ENCODE results near the gene MAP3K4.

The MAP3K4 gene

DNA sequence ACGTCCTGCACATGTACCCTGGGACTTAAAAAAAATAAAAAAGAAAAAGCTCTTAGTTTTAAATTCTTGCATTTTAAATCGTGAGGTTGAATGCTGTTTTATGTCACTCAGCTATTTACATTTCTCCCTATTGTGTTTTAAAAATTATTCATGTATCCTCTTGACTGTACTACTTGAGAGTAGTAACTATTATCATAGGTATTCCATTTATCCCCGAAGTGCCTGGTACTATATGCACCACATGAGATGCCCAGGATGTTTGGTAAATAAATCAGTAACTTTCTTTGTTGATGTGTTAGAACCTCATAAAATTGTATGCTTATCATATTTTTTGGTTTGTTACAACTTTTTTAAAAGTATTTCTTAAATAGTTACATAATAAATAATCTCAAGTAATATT, 18.4 kb downstream of the MAP3K4 start:
- DNase-seq: no peak

DNA sequence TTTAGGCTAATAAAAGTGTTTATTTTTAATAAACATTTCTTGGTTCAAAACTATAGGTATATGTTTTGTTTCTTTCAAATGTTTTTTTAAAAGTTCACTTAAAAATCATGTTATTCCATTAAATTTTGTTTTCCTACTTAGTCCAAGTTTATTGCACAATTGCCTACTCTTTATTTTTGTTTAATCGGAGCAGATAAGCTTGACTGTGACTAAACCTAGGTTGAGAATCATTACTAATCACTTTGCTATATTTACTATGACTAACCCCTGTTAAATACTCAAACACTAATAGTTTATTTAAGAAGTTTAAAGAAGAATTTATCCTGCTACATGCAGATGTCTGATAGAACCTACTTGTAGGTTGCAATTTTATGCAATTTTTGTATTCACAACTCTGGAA, 18.8 kb downstream of the MAP3K4 start:
- DNase-seq: no peak

DNA sequence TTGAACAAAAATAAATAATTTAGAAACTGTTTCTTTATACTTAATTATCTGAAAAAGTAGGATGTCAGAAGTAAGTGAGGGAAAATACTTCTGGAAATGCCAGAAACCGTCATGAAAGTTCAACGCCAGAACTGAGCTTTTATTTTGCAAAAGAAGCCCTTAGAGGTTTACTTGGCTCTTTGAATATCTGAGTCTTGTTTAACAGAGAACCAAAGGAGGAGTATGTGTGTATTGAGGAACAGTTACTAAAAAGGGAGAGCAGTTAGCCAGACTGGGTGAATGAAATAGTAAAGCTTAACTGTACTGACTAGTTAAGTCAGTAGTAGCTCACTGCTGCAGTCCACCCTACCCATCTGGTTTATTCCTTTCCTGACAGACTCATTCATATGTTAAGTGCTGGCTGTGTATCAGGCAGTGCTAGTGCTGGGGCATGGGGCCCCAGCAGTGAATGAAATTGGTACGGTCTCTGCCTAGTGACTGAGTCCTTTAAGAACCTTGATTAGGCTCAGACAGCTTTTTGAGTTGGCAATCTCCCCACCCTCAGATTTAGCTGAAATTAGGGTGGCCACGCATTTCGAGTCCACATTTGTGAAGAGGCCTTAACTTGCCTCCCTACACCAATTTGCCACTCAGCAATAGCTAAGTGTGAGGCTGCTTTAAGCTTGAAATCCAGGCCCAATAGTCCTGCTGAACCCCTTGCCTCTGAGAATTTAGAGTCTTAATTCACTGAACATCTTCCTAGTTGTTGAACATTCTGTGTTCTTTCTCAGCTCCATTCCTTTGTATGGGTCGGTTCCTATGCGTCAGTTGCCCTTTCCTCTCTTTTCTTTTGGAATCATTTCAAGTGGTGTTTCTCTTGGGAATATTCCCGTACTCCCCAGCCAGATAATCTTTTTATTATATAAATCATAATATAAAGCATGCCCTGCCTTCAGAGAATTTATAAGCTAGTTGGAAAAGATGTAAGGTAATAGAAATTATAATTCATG, 20.2 kb downstream of the MAP3K4 start:
- DNase-seq: no peak

DNA sequence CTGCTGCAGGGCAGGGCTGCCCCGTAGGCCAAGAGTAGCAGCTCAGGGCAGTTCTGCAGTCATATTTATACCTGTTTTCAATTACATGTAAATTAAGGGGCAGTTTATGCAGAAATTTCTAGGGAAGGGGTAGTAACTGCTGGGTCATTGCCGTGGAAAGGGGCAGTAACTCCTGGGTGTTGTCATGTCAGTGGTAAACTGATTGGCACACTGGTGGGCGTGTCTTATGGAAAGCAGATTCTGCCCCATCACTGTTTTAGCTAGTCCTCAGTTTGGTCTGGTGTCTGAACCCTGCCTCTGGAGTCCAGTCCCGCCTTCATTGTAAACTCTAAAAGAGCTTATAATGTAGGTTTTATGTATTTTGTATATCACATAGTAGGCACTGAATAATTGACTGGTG, 22.1 kb downstream of the MAP3K4 start:
- DNase-seq: no peak

DNA sequence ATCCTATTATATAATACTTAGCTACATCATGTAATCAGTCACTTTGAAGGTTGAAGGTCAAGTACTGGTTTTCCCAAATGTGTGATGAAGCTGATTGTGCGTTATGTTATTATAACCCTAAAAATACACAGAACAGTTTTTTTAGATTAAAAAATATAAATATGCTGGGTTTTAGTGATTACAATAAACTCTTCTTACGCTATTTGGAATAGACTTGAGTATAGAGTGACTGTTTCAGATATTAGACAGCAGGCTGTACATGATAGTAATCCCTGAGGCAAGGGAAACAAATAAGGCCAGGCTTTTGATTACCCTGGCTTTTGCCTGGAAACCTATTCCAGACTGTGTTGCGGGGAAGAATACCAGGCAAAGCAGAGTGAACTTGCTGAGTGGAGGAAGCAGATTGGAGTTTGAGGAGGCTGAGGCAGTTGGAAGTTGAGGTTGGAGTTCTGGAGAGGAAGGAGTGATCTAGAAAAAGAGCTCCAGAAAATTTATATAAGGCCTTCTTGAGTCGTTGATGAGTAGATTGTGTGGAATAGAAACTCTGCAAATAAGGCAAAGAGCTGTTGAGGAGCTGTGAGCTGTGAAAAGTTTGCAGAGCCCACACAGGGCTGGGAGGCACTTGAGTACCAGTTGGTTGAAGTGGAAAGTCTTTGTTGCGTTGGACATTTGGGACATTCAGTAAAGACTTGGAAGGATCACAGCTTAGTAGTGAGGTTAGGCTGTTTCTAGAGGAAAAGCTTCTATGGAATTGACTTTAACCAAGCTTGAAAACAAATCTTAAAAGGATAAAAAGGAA, 26.4 kb downstream of the MAP3K4 start:
- DNase-seq: no peak

DNA sequence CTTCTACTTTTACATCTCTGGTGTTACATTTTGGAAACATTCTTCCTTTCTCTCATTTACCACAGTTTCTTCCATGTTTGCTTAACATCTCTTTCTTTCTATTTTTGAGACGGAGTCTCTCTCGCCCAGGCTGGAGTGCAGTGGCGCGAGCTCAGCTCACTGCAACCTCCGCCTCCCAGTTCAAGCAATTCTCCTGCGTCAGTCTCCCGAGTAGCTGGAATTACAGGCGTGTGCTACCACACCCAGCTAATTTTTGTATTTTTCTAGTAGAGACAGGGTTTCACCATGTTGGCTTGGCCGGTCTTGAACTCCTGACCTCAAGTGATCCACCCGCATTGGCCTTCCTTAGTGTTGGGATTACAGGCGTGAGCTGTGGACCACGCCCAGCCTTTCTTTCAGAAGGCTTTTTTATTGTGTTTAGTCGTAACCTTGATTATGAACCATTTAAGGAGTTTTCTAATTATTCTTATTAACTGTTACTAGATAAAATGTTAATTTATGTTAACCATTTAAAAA, 27.8 kb downstream of the MAP3K4 start:
- DNase-seq: no peak

DNA sequence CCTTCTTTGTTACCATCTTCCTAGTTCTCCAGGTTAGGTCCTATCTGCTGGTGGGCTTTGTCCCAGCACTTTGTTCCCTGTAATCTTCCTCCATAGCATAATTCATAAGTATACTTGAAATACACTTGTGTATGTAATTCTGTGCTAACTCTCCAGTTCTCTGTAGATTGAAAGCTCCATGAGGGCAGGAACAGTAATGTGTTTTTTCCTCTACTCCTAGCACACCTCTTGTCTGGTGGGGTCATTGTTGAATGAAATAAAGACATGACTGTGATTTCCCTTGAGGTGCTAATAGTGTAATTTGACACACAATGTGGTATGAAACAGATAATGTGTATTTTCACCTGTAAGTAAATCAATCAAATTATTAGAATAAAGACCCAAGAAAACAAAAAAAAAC, 30.0 kb downstream of the MAP3K4 start:
- no peak for DNase-seq

DNA sequence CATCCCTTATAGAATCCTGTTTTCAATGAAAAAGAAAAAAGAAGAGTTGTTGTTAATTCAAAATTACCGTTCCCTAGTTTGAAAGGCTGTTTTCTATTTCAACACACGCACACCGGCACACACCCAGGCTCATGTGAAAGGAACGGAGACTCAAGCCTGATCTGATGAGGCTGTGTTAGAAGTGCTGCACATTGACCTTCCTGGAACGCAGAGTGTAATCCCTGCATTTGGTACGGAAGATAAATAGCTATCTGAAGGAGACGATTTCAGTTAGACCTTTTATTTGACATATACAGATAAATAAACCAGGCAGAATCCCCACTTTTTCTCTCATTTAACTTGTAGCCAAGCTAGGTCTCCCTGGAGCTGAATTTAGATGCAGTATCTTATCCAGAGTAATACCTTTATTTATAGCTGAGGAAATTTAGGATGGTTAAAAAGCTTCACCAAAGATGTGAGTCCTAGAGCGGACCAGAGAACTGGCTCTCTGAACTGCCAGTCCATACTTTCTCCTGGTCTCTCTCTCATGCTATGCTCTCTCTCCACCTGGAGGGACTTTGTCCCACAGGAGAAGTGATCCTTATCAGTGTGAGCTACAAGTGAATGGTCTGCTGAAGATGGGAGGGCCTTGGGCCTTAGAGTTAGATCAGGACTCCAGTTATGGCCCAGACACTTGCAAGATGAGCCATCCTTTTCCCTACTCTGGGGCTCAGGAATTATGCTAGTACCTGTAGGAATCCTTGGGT, 30.6 kb downstream of the MAP3K4 start:
- no peak for DNase-seq

DNA sequence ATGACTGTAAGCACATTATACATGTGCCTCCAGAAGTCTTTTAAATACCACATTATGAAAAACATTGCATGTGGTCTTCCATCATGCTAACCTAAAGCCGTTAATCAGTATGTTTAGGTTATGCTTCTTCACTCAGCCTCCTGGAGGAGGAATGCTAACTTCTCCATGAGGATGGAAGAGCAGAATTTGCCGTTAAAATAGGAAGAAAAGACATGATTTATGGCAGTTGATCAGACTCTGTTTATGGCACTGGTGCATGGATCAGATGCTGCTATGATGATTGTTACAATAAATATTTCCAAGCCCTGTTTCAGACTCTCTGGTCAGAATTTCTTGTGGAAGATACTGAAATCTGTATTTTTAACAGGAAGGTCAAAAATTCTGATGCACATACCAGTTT, 31.7 kb downstream of the MAP3K4 start:
- no peak for DNase-seq

DNA sequence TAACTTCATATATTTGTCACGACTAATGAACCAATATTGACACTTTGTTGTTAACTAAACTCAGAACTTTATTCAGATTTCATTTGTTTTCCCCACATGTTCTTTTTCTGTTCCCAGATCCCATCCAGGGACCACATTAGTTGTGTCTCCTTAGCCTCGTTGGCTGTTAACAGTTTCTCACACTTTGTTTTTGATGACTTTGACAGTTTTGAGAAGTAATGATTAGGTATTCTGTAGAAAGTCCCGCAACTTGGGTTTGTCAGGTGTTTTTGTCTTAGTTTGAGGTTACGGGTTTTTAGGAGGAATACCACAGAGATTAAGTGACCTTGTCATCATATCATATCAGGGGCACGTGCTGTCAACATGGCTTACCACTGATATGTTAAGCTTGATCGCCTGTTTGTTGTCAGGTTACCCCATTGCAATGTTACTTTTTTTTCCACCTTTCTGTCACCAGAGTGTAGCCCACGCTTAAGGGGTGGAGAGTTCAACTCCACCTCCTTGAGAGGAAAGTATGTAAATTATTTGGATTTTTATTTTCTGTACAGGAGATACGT, 32.9 kb downstream of the MAP3K4 start:
- no peak for DNase-seq

DNA sequence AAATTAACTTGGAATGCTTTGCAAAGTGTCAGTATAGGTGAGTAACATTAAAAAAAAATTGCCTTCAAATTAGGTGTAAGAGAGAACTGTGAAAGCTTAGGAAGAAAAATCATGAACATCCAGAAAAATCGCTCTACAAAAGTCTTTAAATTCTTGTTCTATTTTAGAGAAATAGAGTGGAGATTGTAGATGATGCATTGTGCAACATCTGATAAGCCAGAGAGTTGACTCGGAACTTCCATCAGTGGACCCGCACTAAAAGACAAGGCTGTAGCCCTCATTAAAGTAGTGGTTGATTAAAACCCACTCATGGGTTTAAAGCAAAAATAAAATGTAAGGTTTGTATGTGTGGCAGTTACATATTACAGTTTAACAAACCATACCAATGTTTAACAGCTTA, 35.8 kb downstream of the MAP3K4 start:
- no peak for DNase-seq

DNA sequence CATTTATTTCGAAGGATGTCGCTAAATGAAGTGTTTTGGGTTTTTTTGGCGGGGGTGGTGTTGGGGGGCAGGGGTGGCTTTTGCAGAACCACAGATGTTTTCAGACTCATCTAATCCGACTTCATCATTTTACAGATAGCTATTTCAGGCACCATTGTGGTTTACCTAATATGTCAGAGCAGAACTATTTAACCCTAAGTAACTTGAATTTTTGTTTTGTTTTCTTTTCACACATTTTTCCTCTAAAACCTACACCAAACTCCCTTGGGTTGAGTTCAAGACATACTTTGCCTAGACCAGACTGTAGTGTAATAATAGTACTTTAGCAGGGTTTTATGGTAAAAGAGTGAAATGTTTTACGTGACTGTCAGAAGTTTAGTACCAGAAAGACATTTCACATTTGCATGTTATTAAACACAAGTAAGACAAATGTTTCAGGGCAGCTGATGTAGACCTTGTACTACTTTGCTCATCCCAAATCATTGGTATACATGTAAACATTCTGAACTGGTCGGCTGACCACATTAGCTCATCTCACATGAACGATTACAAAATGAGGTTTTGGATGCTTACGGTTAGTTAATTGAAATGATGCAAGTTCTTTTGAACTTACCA, 37.7 kb downstream of the MAP3K4 start:
- DNase-seq: no peak

DNA sequence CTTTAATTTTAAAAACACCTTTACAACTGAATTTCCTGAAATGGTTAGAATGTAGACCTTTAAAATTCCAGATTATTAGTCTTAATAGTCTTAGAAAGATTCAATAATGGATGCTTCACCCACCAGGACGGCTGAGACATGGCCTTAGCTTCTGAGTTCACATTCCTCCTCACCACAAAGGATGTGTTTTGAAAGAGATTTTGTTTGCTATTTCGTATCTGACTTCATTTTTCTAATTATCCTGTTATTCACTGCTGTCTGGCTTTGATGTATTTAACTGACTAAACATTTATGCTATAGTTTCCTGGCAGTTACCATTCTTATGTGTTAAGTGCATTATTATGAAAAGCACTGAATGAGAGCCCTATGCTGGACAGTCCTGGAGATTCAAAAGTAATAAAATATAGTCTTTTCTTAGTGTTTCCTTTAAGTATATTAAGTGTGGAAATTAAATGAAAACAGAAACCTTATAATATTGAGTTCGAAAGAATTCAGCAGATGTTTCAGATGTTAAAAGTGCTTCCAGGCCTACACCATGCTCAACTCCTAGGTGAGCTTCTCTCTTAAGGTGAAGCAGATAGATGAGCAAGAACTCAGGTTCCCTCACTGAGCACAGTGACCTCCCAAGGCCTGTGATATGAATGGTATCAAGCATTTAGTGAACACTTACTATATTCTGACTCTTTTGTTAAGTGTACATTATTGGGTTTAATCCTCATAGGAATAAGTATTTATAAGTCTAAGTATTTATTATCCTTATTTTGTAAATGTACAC, 40.3 kb downstream of the MAP3K4 start:
- DNase-seq: no peak

DNA sequence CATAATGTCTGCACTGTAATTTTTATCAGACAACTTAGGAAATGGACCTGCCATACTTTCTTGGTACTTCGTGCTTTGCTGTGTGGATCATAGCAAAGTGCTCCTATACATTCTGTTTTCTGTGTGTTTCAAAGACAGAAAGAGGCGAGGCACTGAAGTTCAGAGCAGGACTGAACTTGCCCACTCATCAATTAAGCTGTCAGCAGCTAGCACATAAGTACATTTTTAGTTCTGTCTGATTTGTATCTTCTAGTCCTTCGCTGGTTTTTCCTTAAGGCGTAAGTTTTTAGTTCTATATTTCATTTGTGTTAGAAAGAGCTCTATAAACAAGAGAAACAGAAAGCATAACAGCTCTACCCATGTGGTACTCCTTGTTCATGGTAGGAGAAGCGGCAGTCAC, 42.1 kb downstream of the MAP3K4 start:
- DNase-seq: no peak

DNA sequence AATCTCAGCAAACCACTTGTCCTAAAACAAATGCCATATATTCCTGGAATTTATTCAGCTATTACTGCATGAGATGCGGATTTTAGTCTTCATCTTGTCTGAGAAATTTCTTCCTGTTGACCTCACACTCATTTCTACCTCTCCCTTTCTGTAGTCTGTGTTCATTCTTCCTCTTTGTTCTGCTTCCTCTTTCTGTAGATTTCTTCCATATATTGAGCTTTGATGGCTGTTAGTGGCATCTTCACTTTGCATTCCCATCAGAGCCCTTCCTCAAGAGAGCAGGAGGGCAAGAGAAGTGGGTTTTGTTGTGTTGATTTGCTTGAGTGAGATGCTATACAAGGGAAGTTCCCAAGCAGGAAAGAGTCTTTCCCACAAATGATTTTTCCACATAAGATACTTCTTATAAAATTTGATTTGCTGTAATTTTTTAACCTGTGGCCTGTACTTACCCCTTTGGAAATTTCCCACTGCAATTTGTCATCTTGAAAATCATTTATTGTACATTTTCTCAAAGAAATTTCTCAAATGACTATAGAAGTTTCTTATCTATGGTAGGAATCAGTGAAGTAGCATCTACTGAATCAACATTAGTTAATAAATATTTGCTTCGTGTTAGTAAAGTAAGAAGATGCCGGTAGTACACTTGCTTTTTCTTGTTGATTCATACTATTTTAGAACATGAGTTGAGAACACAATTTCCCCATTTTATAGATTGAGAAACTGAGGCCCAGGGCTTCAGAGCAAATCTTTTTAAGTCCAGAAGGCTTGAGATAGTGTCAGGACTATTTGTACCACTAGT, 43.8 kb downstream of the MAP3K4 start:
- no peak for DNase-seq

DNA sequence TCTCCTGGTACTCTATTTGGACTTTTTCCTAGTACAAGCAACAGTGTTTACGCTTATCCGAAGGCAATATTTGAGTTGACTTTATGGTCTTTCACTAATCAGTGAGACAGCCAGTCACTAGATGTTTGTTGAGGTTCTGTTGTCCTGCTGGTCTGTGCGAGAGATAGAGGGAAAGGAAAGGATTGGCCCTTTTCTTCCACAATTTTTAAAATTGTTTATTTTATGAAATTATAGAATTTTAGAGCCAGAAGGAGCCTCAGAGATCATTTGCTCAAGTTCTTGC, 44.4 kb downstream of the MAP3K4 start:
- no peak for DNase-seq

DNA sequence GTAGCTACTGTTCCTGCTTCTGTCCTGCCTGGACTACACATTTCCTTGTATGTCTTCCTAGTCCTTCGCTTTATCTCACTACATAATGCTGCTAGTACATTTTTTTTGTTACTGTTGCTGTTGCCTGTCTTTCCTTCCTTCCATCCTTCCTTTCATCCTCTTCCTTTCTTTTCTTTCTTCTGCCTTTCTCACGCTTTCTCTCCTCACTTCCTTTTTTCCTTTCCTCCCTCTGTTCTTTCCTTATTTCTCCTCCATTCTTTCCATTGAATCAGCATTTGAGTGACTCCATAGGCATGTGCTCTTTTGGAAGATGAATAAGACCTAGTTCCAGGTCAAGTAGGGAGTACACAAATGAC, 46.3 kb downstream of the MAP3K4 start:
- no peak for DNase-seq

DNA sequence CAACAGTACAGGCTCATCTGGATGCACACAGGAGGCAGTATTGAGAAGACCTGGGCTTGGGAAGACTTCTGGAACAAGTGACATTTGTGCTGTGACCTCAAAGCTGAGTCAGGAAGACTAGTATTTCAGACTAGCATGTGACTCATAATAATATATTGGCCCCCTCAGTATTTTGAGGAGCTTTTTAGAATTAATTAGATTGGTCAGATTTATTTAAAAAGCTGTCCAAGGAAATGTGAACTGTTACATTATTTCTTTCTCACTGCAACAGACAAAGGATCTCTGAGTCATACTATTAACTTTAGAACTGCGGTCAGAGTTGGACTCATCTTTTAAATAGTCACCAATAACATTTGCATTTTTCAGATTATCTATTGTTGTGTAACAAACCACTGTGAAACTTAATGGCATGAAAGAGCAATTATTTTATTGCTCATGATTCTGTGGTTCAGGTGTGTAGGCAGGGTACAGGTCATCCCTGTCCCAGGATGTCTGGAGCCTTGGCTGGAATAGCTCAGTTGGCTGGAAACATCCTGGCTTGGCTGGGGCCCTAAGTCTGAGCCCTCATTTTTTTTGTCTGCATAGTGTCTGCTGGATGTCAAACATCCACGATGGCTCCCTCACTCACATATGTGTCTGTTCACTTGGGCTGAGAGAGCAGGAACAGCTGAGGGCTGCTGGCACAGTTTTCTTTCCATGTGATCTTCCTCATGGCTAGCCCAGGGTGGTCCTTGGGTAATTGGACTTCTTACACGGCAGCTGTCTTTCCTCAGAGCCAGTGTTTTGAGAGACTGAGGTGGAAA, 46.9 kb downstream of the MAP3K4 start:
- peak; percentile 78 for DNase-seq

DNA sequence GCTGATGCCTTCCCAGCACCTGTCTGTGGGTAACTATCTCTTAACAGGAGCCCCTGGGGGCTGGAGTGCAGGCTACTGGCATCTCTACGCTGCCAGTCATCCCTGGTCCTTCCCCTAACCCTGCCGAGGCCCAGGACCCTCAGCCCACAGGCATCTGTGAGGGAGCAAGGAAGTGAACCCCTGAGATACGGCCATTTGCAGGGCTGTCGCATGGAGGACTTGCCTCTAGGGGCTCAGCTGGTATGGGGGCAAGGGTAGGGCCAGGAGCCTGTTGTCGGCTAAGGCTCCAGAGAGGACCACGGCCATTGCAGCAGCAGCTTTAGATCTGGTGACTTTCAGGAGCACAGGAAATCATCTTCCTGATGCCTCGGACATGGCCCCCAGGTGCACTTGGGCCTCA, 49.7 kb downstream of the MAP3K4 start:
- DNase-seq: no peak

DNA sequence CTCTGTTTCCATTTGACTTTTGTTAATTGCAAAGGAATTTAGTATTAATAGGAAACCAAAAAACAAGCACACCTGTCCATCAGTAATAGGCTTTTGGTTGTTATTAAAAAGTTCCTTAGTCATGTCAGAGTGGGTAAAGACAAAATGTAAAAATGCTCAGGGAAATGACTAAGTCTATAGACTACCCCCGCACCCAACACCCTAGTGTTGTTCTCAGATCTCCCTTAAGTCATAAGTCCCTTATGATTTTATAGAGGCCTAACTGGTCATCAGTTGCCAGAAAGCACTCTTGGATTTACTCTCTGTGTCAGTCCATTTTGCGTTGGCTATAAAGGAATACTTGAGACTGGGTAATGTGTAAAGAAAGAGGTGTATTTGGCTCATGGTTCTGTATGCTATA, 52.8 kb downstream of the MAP3K4 start:
- DNase-seq: no peak
